ENCODE results near the gene CFAP46.

DNA sequence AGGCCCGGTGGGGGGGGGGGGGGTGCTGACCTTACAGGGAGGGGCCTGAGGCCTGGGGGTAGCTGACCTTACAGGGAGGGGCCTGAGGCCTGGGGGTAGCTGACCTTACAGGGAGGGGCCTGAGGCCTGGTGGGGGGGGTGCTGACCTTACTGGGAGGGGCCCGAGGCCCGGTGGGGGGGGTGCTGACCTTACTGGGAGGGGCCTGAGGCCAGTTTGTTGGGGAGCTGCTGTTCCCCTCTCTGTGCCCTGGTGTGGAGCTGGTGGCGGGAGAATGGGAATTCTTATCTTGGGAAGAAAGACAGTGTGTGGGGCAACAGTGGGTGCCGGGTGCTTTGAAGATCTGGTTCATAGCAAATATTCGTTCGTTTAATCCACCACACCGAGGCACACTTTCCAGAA is 46.6 kb upstream of the CFAP46 start:
- TF ChIP-seq GATA2 (IDR thresholded peaks at IDR 0.05; ENCODE audit: low read depth, low read length) (no peak), GATA3 (IDR thresholded peaks at IDR 0.05; ENCODE audit: low read depth, low read length) (no peak)

Data from SH-SY5Y (cell line).